Ishikawa (cell line): ENCODE measurements around the gene PLXNA2.
A peak's percentile ranks its signal among the peaks of the same experiment; 100 is the strongest.

ENCODE experiments used
- CEBPB ChIP-seq: IDR thresholded peaks from 2 replicates; pipeline ENCODE4 v1.6.1; 2012
- CREB1 ChIP-seq: IDR thresholded peaks from 2 replicates; pipeline ENCODE4 v1.6.1; 2012; ENCODE audit warnings: low read depth
- EGR1 ChIP-seq: IDR thresholded peaks from 2 replicates; pipeline ENCODE4 v1.6.1; 2012
- EP300 ChIP-seq: IDR thresholded peaks from 2 replicates; pipeline ENCODE4 v1.6.1; 2012; ENCODE audit warnings: borderline replicate concordance
- FOXM1 ChIP-seq: IDR thresholded peaks from 2 replicates; pipeline ENCODE4 v1.6.1; 2012; ENCODE audit warnings: low read depth, borderline replicate concordance
- NFIC ChIP-seq: IDR thresholded peaks from 2 replicates; pipeline ENCODE4 v1.6.1; 2012
- RAD21 ChIP-seq: IDR thresholded peaks from 2 replicates; pipeline ENCODE4 v1.6.1; 2012; ENCODE audit warnings: low read depth
- TAF1 ChIP-seq: IDR thresholded peaks from 2 replicates; pipeline ENCODE4 v1.6.1; 2012; ENCODE audit warnings: low read depth, mild to moderate bottlenecking
- TCF12 ChIP-seq: IDR thresholded peaks from 2 replicates; pipeline ENCODE4 v1.6.1; 2012; ENCODE audit warnings: low read depth
- TEAD4 ChIP-seq: IDR thresholded peaks from 2 replicates; pipeline ENCODE4 v1.6.1; 2012
- USF1 ChIP-seq: IDR thresholded peaks from 2 replicates; pipeline ENCODE4 v1.6.1; 2012
- YY1 ChIP-seq: IDR thresholded peaks from 2 replicates; pipeline ENCODE4 v1.6.1; 2012; ENCODE audit warnings: low read depth
- ZBTB7A ChIP-seq: IDR thresholded peaks from 2 replicates; pipeline ENCODE4 v1.6.1; 2012; ENCODE audit warnings: low read depth
- TF ChIP-seq, protein P1 (sequence below): IDR thresholded peaks from 2 replicates; pipeline ENCODE4 v1.6.1; 2012
- TF ChIP-seq, protein P2 (sequence below): IDR thresholded peaks from 2 replicates; pipeline ENCODE4 v1.6.1; 2012; ENCODE audit warnings: low read depth, mild to moderate bottlenecking

Gene PLXNA2

GRCh38 chr1:208247696-208248095 lies 3.5 kb upstream of the PLXNA2 start:
- TF ChIP-seq USF1: no peak
- no peak for TF ChIP-seq CREB1
- TF ChIP-seq EP300: no peak
- no peak for TF ChIP-seq ZBTB7A
- TF ChIP-seq TCF12: no peak
- no peak for TF ChIP-seq YY1
- TF ChIP-seq TEAD4: no peak
- TF ChIP-seq EGR1: no peak
- TF ChIP-seq CEBPB: no peak

GRCh38 chr1:208245185-208245705 lies 1.1 kb upstream of the PLXNA2 start:
- TF ChIP-seq RAD21: peak; percentile 81
- TF ChIP-seq CEBPB: no peak

- TF ChIP-seq USF1 (no peak), TCF12 (no peak), YY1 (no peak), TEAD4 (no peak), CREB1 (no peak), TAF1 (no peak), NFIC (no peak), ZBTB7A (no peak), FOXM1 (no peak), CEBPB (no peak), EGR1 (no peak)
- TF ChIP-seq, protein P1, sequence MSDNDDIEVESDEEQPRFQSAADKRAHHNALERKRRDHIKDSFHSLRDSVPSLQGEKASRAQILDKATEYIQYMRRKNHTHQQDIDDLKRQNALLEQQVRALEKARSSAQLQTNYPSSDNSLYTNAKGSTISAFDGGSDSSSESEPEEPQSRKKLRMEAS: no peak; the same call in 1 of the 2 replicates
- TF ChIP-seq, protein P2, sequence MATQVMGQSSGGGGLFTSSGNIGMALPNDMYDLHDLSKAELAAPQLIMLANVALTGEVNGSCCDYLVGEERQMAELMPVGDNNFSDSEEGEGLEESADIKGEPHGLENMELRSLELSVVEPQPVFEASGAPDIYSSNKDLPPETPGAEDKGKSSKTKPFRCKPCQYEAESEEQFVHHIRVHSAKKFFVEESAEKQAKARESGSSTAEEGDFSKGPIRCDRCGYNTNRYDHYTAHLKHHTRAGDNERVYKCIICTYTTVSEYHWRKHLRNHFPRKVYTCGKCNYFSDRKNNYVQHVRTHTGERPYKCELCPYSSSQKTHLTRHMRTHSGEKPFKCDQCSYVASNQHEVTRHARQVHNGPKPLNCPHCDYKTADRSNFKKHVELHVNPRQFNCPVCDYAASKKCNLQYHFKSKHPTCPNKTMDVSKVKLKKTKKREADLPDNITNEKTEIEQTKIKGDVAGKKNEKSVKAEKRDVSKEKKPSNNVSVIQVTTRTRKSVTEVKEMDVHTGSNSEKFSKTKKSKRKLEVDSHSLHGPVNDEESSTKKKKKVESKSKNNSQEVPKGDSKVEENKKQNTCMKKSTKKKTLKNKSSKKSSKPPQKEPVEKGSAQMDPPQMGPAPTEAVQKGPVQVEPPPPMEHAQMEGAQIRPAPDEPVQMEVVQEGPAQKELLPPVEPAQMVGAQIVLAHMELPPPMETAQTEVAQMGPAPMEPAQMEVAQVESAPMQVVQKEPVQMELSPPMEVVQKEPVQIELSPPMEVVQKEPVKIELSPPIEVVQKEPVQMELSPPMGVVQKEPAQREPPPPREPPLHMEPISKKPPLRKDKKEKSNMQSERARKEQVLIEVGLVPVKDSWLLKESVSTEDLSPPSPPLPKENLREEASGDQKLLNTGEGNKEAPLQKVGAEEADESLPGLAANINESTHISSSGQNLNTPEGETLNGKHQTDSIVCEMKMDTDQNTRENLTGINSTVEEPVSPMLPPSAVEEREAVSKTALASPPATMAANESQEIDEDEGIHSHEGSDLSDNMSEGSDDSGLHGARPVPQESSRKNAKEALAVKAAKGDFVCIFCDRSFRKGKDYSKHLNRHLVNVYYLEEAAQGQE: no peak
Observed at GRCh38 chr1:208243527-208243966, 637 bp downstream of the PLXNA2 start.

- TF ChIP-seq RAD21: peak; percentile 17; the same call in 1 of the 2 replicates
- no peak for TF ChIP-seq EP300
Observed at GRCh38 chr1:208242941-208243526, 1.1 kb downstream of the PLXNA2 start.

- TF ChIP-seq TCF12: no peak
- TF ChIP-seq EGR1: no peak
- no peak for TF ChIP-seq EP300
- no peak for TF ChIP-seq CREB1
- TF ChIP-seq TAF1: no peak
- TF ChIP-seq YY1: no peak
- TF ChIP-seq TEAD4: no peak
- TF ChIP-seq, protein P2: no peak
- TF ChIP-seq USF1: no peak
- TF ChIP-seq, protein P1: no peak
- TF ChIP-seq RAD21: no peak
- no peak for TF ChIP-seq ZBTB7A
- TF ChIP-seq CEBPB: no peak
- no peak for TF ChIP-seq NFIC
- TF ChIP-seq FOXM1: no peak
Observed at GRCh38 chr1:208242146-208242545, 2.0 kb downstream of the PLXNA2 start.

- TF ChIP-seq EGR1 (no peak), TCF12 (no peak), RAD21 (no peak), TEAD4 (no peak), YY1 (no peak), TAF1 (no peak), EP300 (no peak), ZBTB7A (no peak), FOXM1 (no peak), CREB1 (no peak), USF1 (no peak), CEBPB (no peak), NFIC (no peak)
- TF ChIP-seq, protein P1: no peak
- TF ChIP-seq, protein P2: no peak
Observed at GRCh38 chr1:208241512-208241911, 2.7 kb downstream of the PLXNA2 start.
